ENCODE data around the gene HRK. TPM values are rescaled to one million over a fixed set of nuclear protein-coding genes. Genes with fewer than 3 reads are reported as not detected.

The HRK gene
- total and polyA plus RNA-seq, 11 donors, result 0.03 to 1.3 (median 0.19) TPM; not detected in 2

DNA sequence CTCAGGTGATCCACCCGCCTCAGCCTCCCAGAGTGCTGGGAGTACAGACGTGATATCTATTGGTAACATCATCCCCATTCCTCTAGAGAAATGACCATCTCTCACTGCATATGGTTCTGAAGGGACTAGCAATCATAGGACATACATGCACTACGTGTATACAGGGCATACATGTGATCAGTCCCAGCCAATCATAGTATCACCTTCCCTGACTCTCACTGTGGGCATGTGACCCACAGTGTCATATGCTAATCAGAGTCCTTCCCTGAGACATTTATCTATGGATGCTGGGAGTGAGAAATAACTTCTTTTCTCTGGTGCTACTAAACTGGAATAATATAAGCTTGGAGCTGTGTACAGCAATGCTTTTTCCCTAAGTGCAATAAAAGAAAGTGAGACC lies 17.4 kb upstream of the HRK start:
- DNase-seq (no peak), ATAC-seq (no peak)
- no peak for TF ChIP-seq POLR2A (IDR thresholded peaks at IDR 0.05)
- TF ChIP-seq, protein P1, sequence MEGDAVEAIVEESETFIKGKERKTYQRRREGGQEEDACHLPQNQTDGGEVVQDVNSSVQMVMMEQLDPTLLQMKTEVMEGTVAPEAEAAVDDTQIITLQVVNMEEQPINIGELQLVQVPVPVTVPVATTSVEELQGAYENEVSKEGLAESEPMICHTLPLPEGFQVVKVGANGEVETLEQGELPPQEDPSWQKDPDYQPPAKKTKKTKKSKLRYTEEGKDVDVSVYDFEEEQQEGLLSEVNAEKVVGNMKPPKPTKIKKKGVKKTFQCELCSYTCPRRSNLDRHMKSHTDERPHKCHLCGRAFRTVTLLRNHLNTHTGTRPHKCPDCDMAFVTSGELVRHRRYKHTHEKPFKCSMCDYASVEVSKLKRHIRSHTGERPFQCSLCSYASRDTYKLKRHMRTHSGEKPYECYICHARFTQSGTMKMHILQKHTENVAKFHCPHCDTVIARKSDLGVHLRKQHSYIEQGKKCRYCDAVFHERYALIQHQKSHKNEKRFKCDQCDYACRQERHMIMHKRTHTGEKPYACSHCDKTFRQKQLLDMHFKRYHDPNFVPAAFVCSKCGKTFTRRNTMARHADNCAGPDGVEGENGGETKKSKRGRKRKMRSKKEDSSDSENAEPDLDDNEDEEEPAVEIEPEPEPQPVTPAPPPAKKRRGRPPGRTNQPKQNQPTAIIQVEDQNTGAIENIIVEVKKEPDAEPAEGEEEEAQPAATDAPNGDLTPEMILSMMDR (IDR thresholded peaks at IDR 0.05), result no peak
- peaks cover 0 to 29% (median 6%) of the 10 kb centered on the region in 9 donors for H3K27me3 ChIP-seq
- H3K9me3 ChIP-seq, result no peaks in the 10 kb centered on the region
- intact Hi-C loops (cut with DNase I), result no loop called here
- H3K4me3 ChIP-seq, result no peak overlapping the region
- H3K4me1 ChIP-seq, result no peaks in the 10 kb centered on the region
- H3K27ac ChIP-seq, result no peak overlapping the region
- H3K36me3 ChIP-seq, result no peaks in the 10 kb centered on the region
- WGBS, 4 donors, result 61 to 78% (median 71%) methylated on average over 3 of the region's 3 CpGs

DNA sequence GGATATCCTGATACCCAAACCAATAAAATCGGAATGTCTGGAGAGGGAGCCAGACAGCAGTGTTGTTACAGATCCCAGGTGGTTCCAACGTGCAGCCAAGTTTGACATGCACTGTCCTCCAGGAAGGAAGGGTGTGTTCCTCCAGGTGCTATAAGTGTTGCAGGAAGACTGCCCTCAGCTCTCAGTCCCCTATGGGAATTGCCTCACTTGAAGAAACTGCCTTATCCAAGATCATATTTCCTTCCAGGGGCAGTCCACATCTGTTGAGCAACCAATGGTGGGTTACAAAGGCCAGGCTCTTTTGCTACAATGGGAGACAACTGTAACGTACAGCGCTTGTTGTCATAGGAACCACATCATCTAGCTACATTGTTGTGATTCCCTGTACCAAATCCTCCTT lies 16.2 kb upstream of the HRK start:
- no peaks in the 10 kb centered on the region for H3K9me3 ChIP-seq
- H3K4me1 ChIP-seq, result no peaks in the 10 kb centered on the region
- H3K27ac ChIP-seq, result no peak overlapping the region
- TF ChIP-seq, protein P1 (IDR thresholded peaks at IDR 0.05), result no peak
- no peak for TF ChIP-seq POLR2A (IDR thresholded peaks at IDR 0.05)
- intact Hi-C loops (cut with DNase I), result no loop called here
- no peaks in the 10 kb centered on the region for H3K36me3 ChIP-seq
- 51 to 73% (median 70%) methylated on average over 4 of the region's 4 CpGs for WGBS, 4 donors
- no peak for DNase-seq
- H3K27me3 ChIP-seq, result peaks cover 0 to 29% (median 6%) of the 10 kb centered on the region in 9 donors
- H3K4me3 ChIP-seq, result no peak overlapping the region
- ATAC-seq, result no peak

DNA sequence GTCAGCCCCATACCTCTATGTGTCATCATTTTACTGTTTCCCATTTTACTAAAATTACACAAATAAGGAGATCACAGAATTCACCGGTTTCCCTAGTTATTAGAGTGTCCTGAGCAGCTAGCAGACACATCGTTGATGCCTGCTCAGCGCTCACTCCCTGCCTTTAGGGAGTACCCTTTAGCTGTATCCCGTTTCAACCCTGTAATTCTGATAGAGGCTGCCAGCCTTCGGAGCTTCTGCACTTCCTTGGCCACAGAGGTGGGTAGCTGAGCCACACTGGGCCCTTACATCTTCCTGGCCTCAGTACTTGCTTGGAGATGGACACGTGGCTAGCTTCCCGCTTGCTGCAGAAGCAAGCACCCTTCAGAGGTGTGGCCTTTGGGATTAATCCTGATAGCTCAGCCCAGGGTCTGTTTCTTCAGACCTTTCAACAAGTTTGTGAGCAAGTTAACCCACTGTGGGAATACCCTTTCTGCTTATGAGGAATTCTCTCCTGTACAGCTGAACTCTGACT lies 15.2 kb upstream of the HRK start:
- H3K36me3 ChIP-seq, result no peaks in the 10 kb centered on the region
- intact Hi-C loops (cut with DNase I), result no loop called here
- WGBS, 4 donors, result 57 to 66% (median 64%) methylated on average over 7 of the region's 7 CpGs
- DNase-seq, result no peak
- no peak overlapping the region for H3K4me3 ChIP-seq
- H3K9me3 ChIP-seq, result no peaks in the 10 kb centered on the region
- no peak overlapping the region for H3K27ac ChIP-seq
- TF ChIP-seq POLR2A (IDR thresholded peaks at IDR 0.05), result no peak
- TF ChIP-seq, protein P1 (IDR thresholded peaks at IDR 0.05), result no peak
- ATAC-seq, result no peak
- H3K4me1 ChIP-seq, result no peaks in the 10 kb centered on the region
- H3K27me3 ChIP-seq, result peaks cover 0 to 23% (median 6%) of the 10 kb centered on the region in 9 donors

DNA sequence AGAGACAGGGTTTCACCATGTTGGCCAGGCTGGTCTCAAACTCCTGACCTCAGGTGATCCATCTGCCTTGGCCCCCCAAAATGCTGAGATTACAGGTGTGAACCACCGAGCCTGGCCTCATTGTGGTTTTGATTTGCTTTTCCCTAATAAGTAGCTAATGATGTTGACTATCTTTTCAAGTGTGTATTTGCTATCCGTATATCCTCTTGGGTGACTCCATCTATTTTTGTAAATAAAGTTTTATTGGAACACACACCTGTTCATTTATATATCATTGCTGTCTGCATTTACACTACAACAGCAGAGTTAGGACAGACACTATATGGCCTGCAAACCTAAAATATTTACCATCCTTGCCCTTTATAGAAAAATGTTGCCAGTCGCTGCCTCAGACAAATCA lies 13.7 kb upstream of the HRK start:
- DNase-seq (no peak), ATAC-seq (no peak)
- TF ChIP-seq POLR2A (IDR thresholded peaks at IDR 0.05), result no peak
- TF ChIP-seq, protein P1 (IDR thresholded peaks at IDR 0.05), result no peak
- WGBS, 4 donors, result 86 to 92% (median 88%) methylated on average over 3 of the region's 3 CpGs
- no peaks in the 10 kb centered on the region for H3K36me3 ChIP-seq
- no peaks in the 10 kb centered on the region for H3K4me1 ChIP-seq
- no peak overlapping the region for H3K27ac ChIP-seq
- H3K4me3 ChIP-seq, result no peak overlapping the region
- H3K27me3 ChIP-seq, result peaks cover 0 to 19% (median 4%) of the 10 kb centered on the region in 9 donors
- intact Hi-C loops (cut with DNase I), result no loop called here
- H3K9me3 ChIP-seq, result peaks cover 0 to 6% (median 0%) of the 10 kb centered on the region in 12 donors

Measured in heart left ventricle (tissue), 16 donors.